EH (cell line): Measurements from ENCODE around the gene PRAMEF18.
"Not testable (repeated sequence)": the region's sequence is repeated elsewhere in the genome, so short reads cannot be mapped to it uniquely, and the experiment has no call there.

Experiments
- DNase-seq: peaks from one replicate; pipeline ENCODE4 v3.0.0-alpha.2; 2015; ENCODE audit warnings: low read depth

The PRAMEF18 gene

GRCh38 chr1:13201309-13201708 lies 24.6 kb downstream of the PRAMEF18 start, which contains the start of gene PRAMEF13:
Gene PRAMEF13, minus strand, starts transcription at chr1:13201409. Its CDS starts 1,820 bp downstream, at chr1:13199589.
- not testable (repeated sequence) for DNase-seq
